HEK293 (cell line): Measurements from ENCODE around the gene NCOA7.

Source experiments
- ZBTB6 ChIP-seq: fragments of 450-650 bp; formaldehyde crosslinking; IDR thresholded peaks from 2 replicates; pipeline ENCODE4 v1.5.1; 2017; ENCODE audit warnings: missing biosample characterization, missing genetic modification characterization
- ZNF792 ChIP-seq: fragments of 450-650 bp; formaldehyde crosslinking; IDR thresholded peaks from 2 replicates; pipeline ENCODE4 v1.5.1; 2016; ENCODE audit warnings: missing biosample characterization, missing genetic modification characterization

GRCh38 chr6:125924697-125925358 is 134.1 kb downstream of the NCOA7 start:
- TF ChIP-seq ZNF792 (tag by site-specific recombination) (no peak), ZBTB6 (no peak)
